Measurements from ENCODE around the gene CDC16.
A peak's percentile ranks its signal among the peaks of the same experiment; 100 is the strongest.

The CDC16 gene

GRCh38 chr13:114303700-114304327, 69.1 kb downstream of the CDC16 start:
- ATAC-seq: no peak

- no peak for ATAC-seq
These were observed 69.8 kb downstream of the CDC16 start for GRCh38 chr13:114304346-114305034.

DNA sequence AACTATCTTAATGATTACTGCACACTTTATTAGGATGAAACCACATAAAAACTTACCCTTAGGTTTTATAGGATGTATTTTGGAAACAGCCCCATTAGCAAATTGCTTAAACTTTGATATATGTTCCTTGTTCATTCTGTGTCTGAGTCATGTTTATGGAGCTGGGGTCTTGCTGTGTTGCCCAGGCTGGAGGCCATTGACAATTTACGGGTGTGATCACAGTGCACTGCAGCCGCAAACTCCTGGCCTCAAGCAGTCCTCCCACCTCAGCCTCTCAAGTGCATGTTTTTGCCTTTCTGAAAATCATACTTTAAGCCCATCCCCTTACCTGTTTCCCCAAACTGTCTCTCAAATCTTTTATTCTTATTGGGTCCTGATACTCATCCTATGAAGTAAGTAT, 74.4 kb downstream of the CDC16 start:
- ATAC-seq: no peak

GRCh38 chr13:114309806-114310410, 75.2 kb downstream of the CDC16 start:
- no peak for ATAC-seq

DNA sequence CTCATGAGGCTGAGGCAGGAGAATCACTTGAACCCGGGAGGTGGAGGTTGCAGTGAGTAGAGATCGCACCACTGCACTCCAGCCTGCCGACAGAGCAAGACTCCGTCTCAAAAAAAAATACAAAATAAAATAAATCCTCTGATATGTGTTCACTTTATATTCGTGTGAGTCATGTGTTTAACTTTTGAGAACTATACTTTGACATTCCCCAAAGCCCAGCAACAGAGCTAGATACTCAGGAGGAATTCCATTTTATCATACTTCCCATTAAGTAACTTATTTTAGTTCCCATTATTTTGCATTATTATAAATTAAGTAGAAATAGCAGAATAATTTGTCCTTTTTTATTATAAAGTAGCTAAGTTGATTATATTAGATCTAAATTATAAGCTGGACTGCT, 76.3 kb downstream of the CDC16 start:
- no peak for ATAC-seq

- ATAC-seq: no peak
These were observed 76.7 kb downstream of the CDC16 start for GRCh38 chr13:114311387-114311786.

DNA sequence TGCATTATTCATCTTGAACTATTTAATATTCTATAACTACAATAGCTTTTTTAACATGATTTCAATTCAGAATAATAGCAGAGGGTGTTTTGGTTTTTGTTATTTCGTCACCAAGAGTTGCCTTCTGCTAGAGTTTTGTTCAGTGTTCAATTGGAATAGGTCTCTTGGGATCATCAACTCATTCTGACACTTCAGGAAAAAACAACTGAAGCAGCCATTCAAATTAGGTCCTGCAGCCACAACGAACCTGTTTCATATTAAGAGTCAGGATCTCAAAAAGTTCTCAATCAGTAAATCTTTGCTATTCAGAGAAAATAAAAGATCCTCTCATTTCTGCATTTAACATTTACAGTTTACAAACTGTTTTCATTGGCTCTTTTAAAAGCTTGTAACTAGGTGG, 77.2 kb downstream of the CDC16 start:
- ATAC-seq: no peak

GRCh38 chr13:114313061-114313860, 78.6 kb downstream of the CDC16 start:
- ATAC-seq: peak; percentile 62 to 68

- peak; percentile 79 to 80 for ATAC-seq
These were observed 79.6 kb downstream of the CDC16 start, which contains the start of gene CHAMP1 for GRCh38 chr13:114314074-114314912. CHAMP1 (plus strand) TSS chr13:114314503; CDS start chr13:114323843, 9,340 bp downstream.

DNA sequence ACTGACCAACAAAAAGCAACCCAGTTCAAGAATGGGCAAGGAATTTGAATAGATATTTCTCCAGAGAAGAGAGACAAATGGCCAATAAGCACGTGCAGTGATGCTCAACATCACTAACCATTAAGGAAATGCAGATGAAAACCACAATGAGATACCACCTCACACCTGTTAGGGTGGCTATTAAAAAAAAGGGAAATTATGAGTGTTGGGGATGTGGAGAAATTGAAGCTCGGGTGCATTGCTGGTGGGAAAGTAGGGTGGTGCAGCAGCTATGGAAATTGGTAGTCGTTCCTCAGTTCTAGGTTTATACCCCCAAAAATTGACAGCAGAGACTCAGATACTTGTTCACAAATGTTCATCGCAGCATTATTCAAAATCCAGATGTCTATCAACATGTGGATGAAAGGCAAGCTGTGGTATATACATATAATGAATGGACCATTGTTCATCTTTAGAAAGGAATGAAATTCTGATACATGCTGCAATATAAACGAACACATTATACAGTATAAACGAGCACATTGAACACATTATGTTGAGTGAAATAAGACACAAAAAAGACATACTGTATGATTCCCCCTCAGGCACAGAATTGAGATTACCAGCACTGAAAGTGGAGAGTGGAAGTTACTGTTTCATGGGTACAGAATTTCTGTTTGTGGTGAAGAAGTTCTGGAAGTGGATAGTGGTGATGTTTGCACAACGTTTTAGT, 80.5 kb downstream of the CDC16 start:
- ATAC-seq: peak in 1 of 2 donors; percentile 5

- ATAC-seq: no peak
These were observed 83.9 kb downstream of the CDC16 start for GRCh38 chr13:114318624-114319023.

DNA sequence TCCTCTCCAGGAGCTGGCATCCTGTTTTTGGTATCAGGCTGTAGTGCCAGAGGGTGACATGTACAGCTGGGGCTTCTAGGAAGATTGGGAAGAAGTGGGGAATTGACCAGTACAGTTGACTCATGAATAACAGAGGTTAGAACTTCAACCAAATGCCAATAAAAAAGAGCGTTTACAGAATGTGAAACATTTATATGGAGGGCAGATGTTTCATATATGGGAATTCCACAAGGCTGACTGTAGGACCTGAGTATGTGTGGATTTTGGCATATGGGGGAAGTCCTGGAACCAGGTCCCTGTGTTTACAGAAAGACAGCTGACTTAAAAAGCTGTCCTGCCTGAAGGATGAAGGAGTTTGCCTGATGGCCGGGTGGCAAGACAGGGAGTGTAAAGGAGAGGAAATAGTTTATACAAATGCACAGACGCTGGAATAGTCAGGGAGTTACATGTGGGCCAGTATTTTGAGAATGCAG, 84.8 kb downstream of the CDC16 start:
- no peak for ATAC-seq

DNA sequence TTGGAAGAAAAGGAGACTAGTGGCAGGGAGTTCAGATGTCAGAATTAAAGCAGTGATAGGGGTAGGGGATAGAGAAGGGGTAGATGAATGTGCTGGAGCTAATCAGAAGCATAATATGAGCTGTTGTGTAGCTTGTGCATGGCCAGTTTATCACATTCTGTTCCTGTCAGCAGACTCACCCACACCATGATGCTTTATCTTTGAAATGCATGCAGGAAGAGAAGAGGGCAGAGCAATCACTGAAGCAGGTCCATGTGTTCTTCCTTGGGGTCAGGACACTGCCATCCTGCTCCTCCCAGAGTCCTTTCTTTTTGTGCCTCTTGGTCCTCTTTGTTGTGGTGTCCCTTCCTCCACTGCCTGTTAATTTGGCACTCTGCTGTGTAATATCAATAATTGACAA, 85.4 kb downstream of the CDC16 start:
- no peak for ATAC-seq

DNA sequence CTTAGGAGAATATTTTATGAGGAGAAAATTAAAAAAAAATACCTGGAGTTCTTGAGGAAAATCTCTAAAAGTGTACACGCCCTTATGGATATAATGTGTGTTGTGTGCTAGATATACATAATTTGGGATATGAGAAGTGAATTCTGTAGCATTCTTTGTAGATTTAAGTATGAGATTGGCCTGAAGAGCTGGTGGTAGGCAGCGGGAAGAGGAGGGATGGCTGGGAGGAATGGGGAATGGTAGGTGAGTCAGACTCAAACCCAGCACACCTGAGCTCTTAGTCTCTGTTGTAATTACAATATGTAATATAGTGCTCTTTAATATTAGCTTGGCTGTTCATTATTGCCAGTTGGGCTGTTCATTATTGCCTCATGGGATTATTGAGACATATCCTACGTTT, 86.6 kb downstream of the CDC16 start:
- no peak for ATAC-seq
